CD4-positive, alpha-beta T cell (primary cell): ENCODE results near the gene PKNOX2. TPM values are rescaled to one million over a fixed set of nuclear protein-coding genes. Genes with fewer than 3 reads are reported as not detected.

ENCODE experiments used
- ATAC-seq: fragments of 200-7000 bp; cut with Tn5 transposase; one replicate; pipeline ENCODE4 v1.10.0; 2022; ENCODE audit warnings: mild to moderate bottlenecking; ENCODE audit not compliant: poor library complexity
- CTCF ChIA-PET: fragments of 350-600 bp; sonication (Branson Sonifier 250); formaldehyde crosslinking; loops from one replicate; lab custom pipeline; 2021; ENCODE audit warnings: antibody characterized with exemption, inconsistent platforms; lab: Charles Lee
- POLR2A ChIA-PET: fragments of 350-600 bp; sonication (Branson Sonifier 250); formaldehyde crosslinking; loops from one replicate; lab custom pipeline; 2021; ENCODE audit warnings: antibody characterized with exemption, inconsistent platforms; lab: Charles Lee
- DNase-seq, 14 experiments: peaks; one replicate each; pipeline ENCODE4 v3.0.0-alpha.2; 2013 to 2020; ENCODE audit warnings: mixed read lengths in 2 of 14
- H3K27ac ChIP-seq, 2 donors: one replicate each; pipeline versions ENCODE4 v1.5.1 to v1.7.0; 2013; ENCODE audit warnings: low read length in 2 of 2, low read depth in 1 of 2, mild to moderate bottlenecking in 1 of 2
- H3K27me3 ChIP-seq, 2 experiments: 1 replicate in 1 of 2; 2 replicates in 1 of 2; pipeline versions ENCODE4 v1.6.1 to v1.7.0; 2013; ENCODE audit warnings: low read length in 2 of 2, control low read depth in 1 of 2, mild to moderate bottlenecking in 1 of 2, moderate library complexity in 1 of 2; ENCODE audit not compliant: insufficient read depth in 2 of 2, control insufficient read depth in 1 of 2
- H3K36me3 ChIP-seq: one replicate; pipeline ENCODE4 v1.6.1; 2013; ENCODE audit warnings: low read length, control low read depth; ENCODE audit not compliant: insufficient read depth
- H3K4me1 ChIP-seq: one replicate; pipeline ENCODE4 v1.6.1; 2013; ENCODE audit warnings: low read length, control low read depth; ENCODE audit not compliant: insufficient read depth
- H3K4me3 ChIP-seq: one replicate; pipeline ENCODE4 v1.5.1; 2013; ENCODE audit warnings: mild to moderate bottlenecking, low read length, moderate library complexity
- H3K9me3 ChIP-seq, 2 experiments: 1 replicate in 1 of 2; 2 replicates in 1 of 2; pipeline versions ENCODE4 v1.6.1 to v1.7.0; 2013; ENCODE audit warnings: low read length in 2 of 2, mild to moderate bottlenecking in 2 of 2, control low read depth in 1 of 2, moderate library complexity in 1 of 2; ENCODE audit not compliant: control insufficient read depth in 1 of 2, insufficient read depth in 1 of 2
- H3K27ac Mint-ChIP-seq: one replicate; pipeline ENCODE4 v1.8.0; 2020; ENCODE audit warnings: mixed read lengths
- H3K27me3 Mint-ChIP-seq: one replicate; pipeline ENCODE4 v1.8.0; 2021; ENCODE audit warnings: mixed read lengths
- H3K36me3 Mint-ChIP-seq: one replicate; pipeline ENCODE4 v1.8.0; 2021; ENCODE audit warnings: low read depth, mixed read lengths
- H3K4me1 Mint-ChIP-seq: one replicate; pipeline ENCODE4 v1.8.0; 2021; ENCODE audit warnings: low read depth, mixed read lengths
- H3K4me3 Mint-ChIP-seq: one replicate; pipeline ENCODE4 v1.8.0; 2020; ENCODE audit warnings: mild to moderate bottlenecking, mixed read lengths
- H3K9me3 Mint-ChIP-seq: one replicate; pipeline ENCODE4 v1.8.0; 2020; ENCODE audit warnings: mixed read lengths
- CTCF ChIP-seq: fragments of 200-600 bp; IDR thresholded peaks from one replicate; pipeline ENCODE4 v1.8.0; 2022; ENCODE audit warnings: antibody characterized with exemption, mild to moderate bottlenecking
- intact Hi-C, 2 experiments: fragments of 100-400 bp; cut with DNase I in 1 of 2; cut with micrococcal nuclease in 1 of 2; formaldehyde crosslinking; loops; one replicate each; pipeline versions ENCODE4 v1.15.1 to v1.9.0; 2023 to 2025; cut with DNase I, micrococcal nuclease
- total RNA-seq, 174 experiments: library from RNA in 2 of 174; stranded (reverse) in 2 of 174; gene quantifications; one replicate each; pipeline ENCODE4 v1.2.3 and lab custom pipeline; 2021 to 2026

PKNOX2 gene
- total RNA-seq, 2 experiments from 2014 or later: not detected

GRCh38 chr11:125287491-125288210 lies 123.1 kb downstream of the PKNOX2 start:
- POLR2A ChIA-PET: no interaction called here

GRCh38 chr11:125289419-125290098 lies 125.0 kb downstream of the PKNOX2 start:
- Histone ChIP-seq H3K27ac (no peak overlapping the region), H3K4me3 (no peak overlapping the region), H3K9me3 (peaks cover 0 to 6% of the 10 kb centered on the region in 2 experiments), H3K4me1 (no peaks in the 10 kb centered on the region), H3K27me3 (no peaks in the 10 kb centered on the region), H3K36me3 (no peaks in the 10 kb centered on the region)
- H3K27me3 Mint-ChIP-seq: peaks cover 39% of the 10 kb centered on the region
- intact Hi-C loops: no loop called here
- no peaks in the 10 kb centered on the region for H3K36me3 Mint-ChIP-seq
- POLR2A ChIA-PET: no interaction called here
- no peaks in the 10 kb centered on the region for H3K4me1 Mint-ChIP-seq
- H3K27ac Mint-ChIP-seq: no peak overlapping the region
- no peak for DNase-seq
- ATAC-seq: no peak
- H3K9me3 Mint-ChIP-seq: no peaks in the 10 kb centered on the region
- H3K4me3 Mint-ChIP-seq: no peak overlapping the region
- CTCF ChIA-PET: interaction anchor here (1.0 kb wide), 1 partner anchor 16 kb away, joined by 3 read pairs; no protein-coding TSS in a partner anchor
- TF ChIP-seq CTCF: no peak

More at GRCh38 chr11:125287491-125288210, 123.1 kb downstream of the PKNOX2 start:
- DNase-seq (no peak), ATAC-seq (no peak)
- no peaks in the 10 kb centered on the region for H3K36me3 ChIP-seq
- H3K4me3 ChIP-seq: no peak overlapping the region
- H3K9me3 ChIP-seq: peaks cover 0 to 6% of the 10 kb centered on the region in 2 experiments
- CTCF ChIA-PET: no interaction called here
- Mint-ChIP-seq H3K4me1 (no peaks in the 10 kb centered on the region), H3K9me3 (no peaks in the 10 kb centered on the region), H3K4me3 (no peak overlapping the region), H3K27me3 (peaks cover 24% of the 10 kb centered on the region), H3K27ac (no peak overlapping the region), H3K36me3 (no peaks in the 10 kb centered on the region)
- H3K27ac ChIP-seq: no peak overlapping the region
- TF ChIP-seq CTCF: no peak
- intact Hi-C loops: no loop called here
- no peaks in the 10 kb centered on the region for H3K27me3 ChIP-seq
- H3K4me1 ChIP-seq: no peaks in the 10 kb centered on the region

GRCh38 chr11:125290263-125290662 lies 125.7 kb downstream of the PKNOX2 start:
- intact Hi-C loops: no loop called here
- Histone ChIP-seq H3K27me3 (no peaks in the 10 kb centered on the region), H3K4me1 (no peaks in the 10 kb centered on the region), H3K27ac (no peak overlapping the region), H3K4me3 (no peak overlapping the region), H3K9me3 (peaks cover 0 to 6% of the 10 kb centered on the region in 2 experiments), H3K36me3 (no peaks in the 10 kb centered on the region)
- DNase-seq (no peak), ATAC-seq (no peak)
- ChIA-PET POLR2A (no interaction called here), CTCF (interaction anchor here (1.0 kb wide), 1 partner anchor 15 kb away, joined by 3 read pairs; no protein-coding TSS in a partner anchor)
- no peaks in the 10 kb centered on the region for H3K9me3 Mint-ChIP-seq
- no peak overlapping the region for H3K4me3 Mint-ChIP-seq
- H3K27me3 Mint-ChIP-seq: peaks cover 46% of the 10 kb centered on the region
- H3K27ac Mint-ChIP-seq: no peak overlapping the region
- H3K36me3 Mint-ChIP-seq: no peaks in the 10 kb centered on the region
- H3K4me1 Mint-ChIP-seq: no peaks in the 10 kb centered on the region
- no peak for TF ChIP-seq CTCF
